GM13976 (cell line): Measurements from ENCODE around the gene TSPAN3.

Source experiments
- DNase-seq: peaks from one replicate; pipeline ENCODE4 v3.0.0; 2012; ENCODE audit warnings: low spot score
- in situ Hi-C: fragments of 300-500 bp; cut with MboI; formaldehyde crosslinking; loops from one replicate; pipeline ENCODE4 v1.12.0; 2022; ENCODE audit warnings: low sequenced_read_pairs, mixed read lengths, inconsistent platforms; ENCODE audit not compliant: unreplicated experiment
- TF ChIP-seq, protein P1 (sequence below): IDR thresholded peaks from 2 replicates; pipeline ENCODE4 v1.5.1; 2012; ENCODE audit warnings: borderline replicate concordance, mild to moderate bottlenecking; ENCODE audit not compliant: insufficient read depth; ENCODE audit errors: extremely low read depth, missing control alignments, control extremely low read depth

The TSPAN3 gene

DNA sequence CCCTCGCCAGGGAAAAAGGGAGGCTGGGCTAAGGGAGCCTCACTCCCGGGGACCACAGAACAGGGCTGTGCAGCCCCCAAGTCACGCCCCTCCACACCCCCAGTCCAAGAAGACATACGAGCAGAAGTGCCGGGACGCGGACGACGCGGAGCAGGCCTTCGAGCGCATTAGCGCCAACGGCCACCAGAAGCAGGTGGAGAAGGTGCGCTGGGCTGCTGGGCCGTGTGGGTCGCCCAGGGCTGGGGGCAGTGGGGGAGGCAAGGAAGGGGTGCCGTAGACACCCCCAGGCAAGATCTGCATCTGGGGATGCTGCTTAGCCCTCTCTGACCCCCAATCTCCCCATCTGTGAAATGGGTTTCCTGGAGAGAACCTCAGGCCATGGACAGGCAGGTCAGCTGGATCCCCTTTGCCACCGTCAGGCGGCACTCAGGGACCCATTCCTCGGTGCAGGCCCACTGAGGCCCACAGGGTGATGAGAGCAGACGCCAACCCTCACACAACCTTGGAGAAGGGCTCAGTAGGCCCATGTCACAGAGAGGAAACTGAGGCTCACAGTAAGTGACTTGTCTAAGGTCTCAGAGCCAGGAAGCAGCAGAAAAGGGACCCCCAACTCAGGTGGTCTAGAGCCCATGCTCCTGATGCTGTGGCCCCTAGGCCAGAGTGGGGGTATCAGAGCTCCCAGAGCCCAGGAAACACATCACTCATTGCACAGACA, 42.3 kb downstream of the TSPAN3 start:
- TF ChIP-seq, protein P1, sequence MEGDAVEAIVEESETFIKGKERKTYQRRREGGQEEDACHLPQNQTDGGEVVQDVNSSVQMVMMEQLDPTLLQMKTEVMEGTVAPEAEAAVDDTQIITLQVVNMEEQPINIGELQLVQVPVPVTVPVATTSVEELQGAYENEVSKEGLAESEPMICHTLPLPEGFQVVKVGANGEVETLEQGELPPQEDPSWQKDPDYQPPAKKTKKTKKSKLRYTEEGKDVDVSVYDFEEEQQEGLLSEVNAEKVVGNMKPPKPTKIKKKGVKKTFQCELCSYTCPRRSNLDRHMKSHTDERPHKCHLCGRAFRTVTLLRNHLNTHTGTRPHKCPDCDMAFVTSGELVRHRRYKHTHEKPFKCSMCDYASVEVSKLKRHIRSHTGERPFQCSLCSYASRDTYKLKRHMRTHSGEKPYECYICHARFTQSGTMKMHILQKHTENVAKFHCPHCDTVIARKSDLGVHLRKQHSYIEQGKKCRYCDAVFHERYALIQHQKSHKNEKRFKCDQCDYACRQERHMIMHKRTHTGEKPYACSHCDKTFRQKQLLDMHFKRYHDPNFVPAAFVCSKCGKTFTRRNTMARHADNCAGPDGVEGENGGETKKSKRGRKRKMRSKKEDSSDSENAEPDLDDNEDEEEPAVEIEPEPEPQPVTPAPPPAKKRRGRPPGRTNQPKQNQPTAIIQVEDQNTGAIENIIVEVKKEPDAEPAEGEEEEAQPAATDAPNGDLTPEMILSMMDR, result no peak
- in situ Hi-C loops, result no loop called here

GRCh38 chr15:77027697-77028450, 43.0 kb downstream of the TSPAN3 start:
- DNase-seq, result no peak
- in situ Hi-C loops, result no loop called here
- TF ChIP-seq, protein P1, result no peak

More for the DNA sequence above, 42.3 kb downstream of the TSPAN3 start:
- no peak for DNase-seq

GRCh38 chr15:77027111-77027696, 43.7 kb downstream of the TSPAN3 start:
- DNase-seq, result no peak
- in situ Hi-C loops, result no loop called here
- TF ChIP-seq, protein P1, result no peak

DNA sequence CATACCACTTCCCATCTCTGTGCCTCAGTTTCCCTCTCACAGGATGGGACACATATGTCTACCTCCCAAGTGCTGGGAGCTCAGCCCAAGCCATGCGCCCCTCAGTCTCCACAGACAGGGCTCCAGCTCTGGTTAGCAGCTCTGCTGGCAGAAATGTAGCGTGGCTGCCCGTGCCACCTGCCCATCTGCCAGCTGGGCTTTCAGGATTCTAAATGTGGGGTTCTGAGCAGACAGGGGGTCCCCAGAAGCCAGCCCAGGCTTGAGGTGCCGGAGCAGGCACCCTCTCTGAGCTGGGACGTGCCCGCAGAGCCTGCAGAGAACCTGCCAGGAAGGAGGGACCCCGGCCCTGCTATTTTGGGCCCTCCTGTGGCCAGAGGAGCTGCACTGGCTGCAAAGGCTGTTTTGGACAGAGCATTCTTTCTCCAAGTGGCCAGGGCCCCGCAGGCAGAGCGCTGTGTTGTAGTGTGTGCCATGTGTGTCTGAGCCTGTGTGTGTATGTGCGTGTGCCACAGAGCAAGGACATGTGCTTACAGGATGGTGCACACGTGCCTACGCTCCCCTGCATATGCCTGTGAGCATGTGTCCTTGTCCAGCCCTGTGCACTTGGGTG, 44.3 kb downstream of the TSPAN3 start:
- in situ Hi-C loops, result no loop called here
- no peak for DNase-seq
- TF ChIP-seq, protein P1, result no peak

- TF ChIP-seq, protein P1, result no peak
- in situ Hi-C loops, result no loop called here
- no peak for DNase-seq
Observed at GRCh38 chr15:77025941-77026411, 44.9 kb downstream of the TSPAN3 start.

GRCh38 chr15:77025083-77025901, 45.6 kb downstream of the TSPAN3 start:
- TF ChIP-seq, protein P1, result no peak
- DNase-seq, result no peak
- in situ Hi-C loops, result no loop called here
